ENCODE results near the gene PRG3. TPM values are rescaled to one million over a fixed set of nuclear protein-coding genes. Genes with fewer than 3 reads are reported as not detected.

Gene PRG3
- total and polyA plus RNA-seq, 2 of the 13 experiments (the other 11 are each of a cell fraction or from before 2014, with no cell fraction given): not detected

DNA sequence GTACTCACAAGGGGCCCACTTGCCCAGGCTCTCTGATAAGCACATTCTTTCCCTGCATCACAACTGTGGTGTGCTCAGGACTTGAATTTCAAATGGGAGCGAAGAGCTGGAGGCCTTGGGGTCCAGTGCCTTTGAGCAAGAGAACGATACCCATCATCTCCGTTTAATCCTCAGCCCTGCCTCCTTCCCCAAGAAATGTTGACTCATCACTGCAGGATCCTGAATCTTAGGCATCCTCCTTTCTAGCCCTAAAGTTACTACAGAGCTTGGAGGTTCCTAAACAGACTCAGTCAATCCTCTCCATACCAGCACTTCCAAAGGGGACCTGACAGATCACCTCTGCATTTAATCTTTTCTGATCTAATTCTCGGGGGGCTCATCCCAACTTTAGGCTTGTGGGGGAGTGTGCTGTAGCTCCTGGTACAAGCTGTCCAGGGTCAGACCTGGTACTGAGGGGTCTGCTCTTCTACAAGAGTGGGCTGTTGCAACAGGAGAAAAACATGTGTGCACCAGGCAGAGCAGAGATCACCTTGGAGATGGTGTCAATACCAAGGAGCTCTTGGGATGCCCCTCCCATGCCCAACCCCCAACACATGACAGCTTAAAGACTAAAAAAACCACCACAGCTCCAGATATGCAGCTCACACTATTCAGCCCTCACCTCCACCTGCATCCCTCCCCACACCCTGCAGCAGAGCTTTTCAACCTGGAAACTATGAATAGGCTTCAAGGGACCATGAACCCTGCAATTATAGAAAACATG lies 13.4 kb upstream of the PRG3 start (continued):
- no peak for TF ChIP-seq ZNF781 (CRISPR knock-in tag; IDR thresholded peaks at IDR 0.05; ENCODE audit: borderline replicate concordance, not compliant biosample characterization)

DNA sequence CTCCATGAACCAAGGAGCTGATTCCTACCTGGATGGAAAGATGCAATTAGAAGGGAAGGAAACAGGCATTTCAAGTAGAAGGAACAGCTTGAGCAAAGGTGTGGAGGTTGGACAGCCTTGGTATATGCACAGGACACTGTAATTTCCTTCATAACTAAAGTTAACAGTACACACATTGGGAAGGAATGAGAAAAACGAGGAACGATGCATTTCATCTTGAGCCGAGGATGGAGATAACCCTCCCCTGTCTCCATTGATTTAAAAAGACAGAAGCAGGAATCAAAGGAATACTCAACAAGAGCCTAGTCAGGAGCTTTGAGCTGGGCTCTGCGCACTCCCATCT lies 11.8 kb upstream of the PRG3 start:
- Histone ChIP-seq H3K4me3 (replicated peaks in 1 of 3; ENCODE audit: insufficient read depth in 1 of 3, low read depth in 2 of 3, low read length in 3 of 3) (no peak overlapping the region), H3K4me1 (ENCODE audit: insufficient read depth, low read length) (no peaks in the 10 kb centered on the region), H3K9me3 (ENCODE audit: low read length) (no peaks in the 10 kb centered on the region), H2AFZ (ENCODE audit: low read length) (no peak overlapping the region), H3K79me2 (ENCODE audit: insufficient read depth, low read length) (no peaks in the 10 kb centered on the region), H4K20me1 (ENCODE audit: insufficient read depth, low read length) (no peaks in the 10 kb centered on the region), H3K4me2 (ENCODE audit: low read depth, low read length) (no peak overlapping the region), H3K27me3 (ENCODE audit: control insufficient read depth in 1 of 2, insufficient read depth in 2 of 2, low read length in 2 of 2) (peaks cover 0 to 4% of the 10 kb centered on the region in 2 experiments; a peak in 3 of 5 replicates), H3K36me3 (replicated peaks in 1 of 2; ENCODE audit: control insufficient read depth in 1 of 2, insufficient read depth in 2 of 2, low read length in 2 of 2) (no peaks in the 10 kb centered on the region), H3K9ac (ENCODE audit: insufficient read depth, low read depth, low read length) (no peak overlapping the region), H3K27ac (ENCODE audit: extremely low read length, insufficient read depth, low read length) (no peak overlapping the region)
- BruUV-seq (replicated peaks): no TSS peak
- no peak for ATAC-seq
- ChIA-PET POLR2A (no interaction called here), CTCF (ENCODE audit: low intra/inter-chr PET ratio, low total read pairs) (no interaction called here)
- DNase-seq (ENCODE audit: low spot score): no peak
- WGBS (ENCODE audit: low lambda C conversion rate): 31% methylated on average over 4 of the region's 4 CpGs
- intact Hi-C loops (cut with micrococcal nuclease; ENCODE audit: unreplicated experiment): no loop called here
- TF ChIP-seq ZNF326 (CRISPR knock-in tag; IDR thresholded peaks at IDR 0.05; ENCODE audit: borderline replicate concordance): no peak
- FAIRE-seq: no peak
- in situ Hi-C loops (cut with HindIII; ENCODE audit: extremely low pct_ligation_motif_present, low pct_unique_long_range_greater_than_20kb): no loop called here

DNA sequence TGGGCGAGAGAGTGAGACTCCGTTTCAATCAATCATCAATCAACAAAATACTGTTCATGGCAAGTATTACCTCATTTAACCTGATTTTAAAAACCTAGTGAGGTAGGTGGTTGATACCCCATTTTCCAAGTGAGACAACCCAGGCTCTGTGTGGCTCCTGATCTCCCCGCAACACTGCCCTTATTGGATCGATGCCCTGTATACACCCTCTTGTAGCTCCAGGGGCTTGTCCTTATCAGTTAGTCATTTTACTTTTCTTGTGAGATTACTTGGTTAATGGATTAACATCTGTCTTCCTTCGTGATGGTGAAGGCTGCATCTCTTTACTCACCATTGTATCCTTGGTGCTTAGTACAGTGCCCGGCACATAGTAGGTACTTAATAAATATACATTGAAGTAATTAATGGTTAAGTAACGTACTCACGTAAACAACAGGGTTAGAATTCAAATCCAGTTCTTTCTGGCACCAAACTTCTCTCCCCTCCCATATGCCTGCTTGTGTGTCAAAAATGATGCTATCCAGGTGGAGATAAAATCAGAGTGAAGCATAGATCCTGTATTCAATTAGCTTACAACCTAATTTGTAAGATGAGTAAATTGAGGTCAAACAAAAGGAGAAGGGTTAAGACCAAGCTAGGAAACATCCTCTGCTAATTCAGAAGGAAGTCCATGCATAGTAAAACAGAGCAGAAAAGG lies 11.3 kb upstream of the PRG3 start:
- H3K9me3 ChIP-seq (ENCODE audit: low read length): no peaks in the 10 kb centered on the region
- H3K4me1 ChIP-seq (ENCODE audit: insufficient read depth, low read length): no peaks in the 10 kb centered on the region
- CTCF ChIA-PET (ENCODE audit: low intra/inter-chr PET ratio, low total read pairs): no interaction called here
- in situ Hi-C loops (cut with HindIII; ENCODE audit: extremely low pct_ligation_motif_present, low pct_unique_long_range_greater_than_20kb) (no loop called here), intact Hi-C loops (cut with micrococcal nuclease; ENCODE audit: unreplicated experiment) (no loop called here)
- no peak overlapping the region for H3K4me3 ChIP-seq (replicated peaks in 1 of 3; ENCODE audit: insufficient read depth in 1 of 3, low read depth in 2 of 3, low read length in 3 of 3)
- no peak overlapping the region for H3K4me2 ChIP-seq (ENCODE audit: low read depth, low read length)
- H3K27ac ChIP-seq (ENCODE audit: extremely low read length, insufficient read depth, low read length): no peak overlapping the region
- ATAC-seq: no peak
- H3K79me2 ChIP-seq (ENCODE audit: insufficient read depth, low read length): no peaks in the 10 kb centered on the region
- peaks cover 0 to 4% of the 10 kb centered on the region in 2 experiments; a peak in 3 of 5 replicates for H3K27me3 ChIP-seq (ENCODE audit: control insufficient read depth in 1 of 2, insufficient read depth in 2 of 2, low read length in 2 of 2)
- no TSS peak for BruUV-seq (replicated peaks)
- DNase-seq (ENCODE audit: low spot score): no peak
- FAIRE-seq: no peak
- H3K36me3 ChIP-seq (replicated peaks in 1 of 2; ENCODE audit: control insufficient read depth in 1 of 2, insufficient read depth in 2 of 2, low read length in 2 of 2): no peaks in the 10 kb centered on the region
- POLR2A ChIA-PET: no interaction called here
- no peak overlapping the region for H2AFZ ChIP-seq (ENCODE audit: low read length)
- 22% methylated on average over 8 of the region's 8 CpGs for WGBS (ENCODE audit: low lambda C conversion rate)
- no peak overlapping the region for H3K9ac ChIP-seq (ENCODE audit: insufficient read depth, low read depth, low read length)
- no peaks in the 10 kb centered on the region for H4K20me1 ChIP-seq (ENCODE audit: insufficient read depth, low read length)
- TF ChIP-seq, protein P1, sequence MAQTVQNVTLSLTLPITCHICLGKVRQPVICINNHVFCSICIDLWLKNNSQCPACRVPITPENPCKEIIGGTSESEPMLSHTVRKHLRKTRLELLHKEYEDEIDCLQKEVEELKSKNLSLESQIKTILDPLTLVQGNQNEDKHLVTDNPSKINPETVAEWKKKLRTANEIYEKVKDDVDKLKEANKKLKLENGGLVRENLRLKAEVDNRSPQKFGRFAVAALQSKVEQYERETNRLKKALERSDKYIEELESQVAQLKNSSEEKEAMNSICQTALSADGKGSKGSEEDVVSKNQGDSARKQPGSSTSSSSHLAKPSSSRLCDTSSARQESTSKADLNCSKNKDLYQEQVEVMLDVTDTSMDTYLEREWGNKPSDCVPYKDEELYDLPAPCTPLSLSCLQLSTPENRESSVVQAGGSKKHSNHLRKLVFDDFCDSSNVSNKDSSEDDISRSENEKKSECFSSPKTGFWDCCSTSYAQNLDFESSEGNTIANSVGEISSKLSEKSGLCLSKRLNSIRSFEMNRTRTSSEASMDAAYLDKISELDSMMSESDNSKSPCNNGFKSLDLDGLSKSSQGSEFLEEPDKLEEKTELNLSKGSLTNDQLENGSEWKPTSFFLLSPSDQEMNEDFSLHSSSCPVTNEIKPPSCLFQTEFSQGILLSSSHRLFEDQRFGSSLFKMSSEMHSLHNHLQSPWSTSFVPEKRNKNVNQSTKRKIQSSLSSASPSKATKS (CRISPR knock-in tag; IDR thresholded peaks at IDR 0.05): no peak
- TF ChIP-seq PAX8 (CRISPR knock-in tag; IDR thresholded peaks at IDR 0.05; ENCODE audit: borderline replicate concordance): no peak
- TF ChIP-seq, protein P2, sequence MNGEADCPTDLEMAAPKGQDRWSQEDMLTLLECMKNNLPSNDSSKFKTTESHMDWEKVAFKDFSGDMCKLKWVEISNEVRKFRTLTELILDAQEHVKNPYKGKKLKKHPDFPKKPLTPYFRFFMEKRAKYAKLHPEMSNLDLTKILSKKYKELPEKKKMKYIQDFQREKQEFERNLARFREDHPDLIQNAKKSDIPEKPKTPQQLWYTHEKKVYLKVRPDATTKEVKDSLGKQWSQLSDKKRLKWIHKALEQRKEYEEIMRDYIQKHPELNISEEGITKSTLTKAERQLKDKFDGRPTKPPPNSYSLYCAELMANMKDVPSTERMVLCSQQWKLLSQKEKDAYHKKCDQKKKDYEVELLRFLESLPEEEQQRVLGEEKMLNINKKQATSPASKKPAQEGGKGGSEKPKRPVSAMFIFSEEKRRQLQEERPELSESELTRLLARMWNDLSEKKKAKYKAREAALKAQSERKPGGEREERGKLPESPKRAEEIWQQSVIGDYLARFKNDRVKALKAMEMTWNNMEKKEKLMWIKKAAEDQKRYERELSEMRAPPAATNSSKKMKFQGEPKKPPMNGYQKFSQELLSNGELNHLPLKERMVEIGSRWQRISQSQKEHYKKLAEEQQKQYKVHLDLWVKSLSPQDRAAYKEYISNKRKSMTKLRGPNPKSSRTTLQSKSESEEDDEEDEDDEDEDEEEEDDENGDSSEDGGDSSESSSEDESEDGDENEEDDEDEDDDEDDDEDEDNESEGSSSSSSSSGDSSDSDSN (CRISPR knock-in tag; IDR thresholded peaks at IDR 0.05): no peak
- TF ChIP-seq, protein P3, sequence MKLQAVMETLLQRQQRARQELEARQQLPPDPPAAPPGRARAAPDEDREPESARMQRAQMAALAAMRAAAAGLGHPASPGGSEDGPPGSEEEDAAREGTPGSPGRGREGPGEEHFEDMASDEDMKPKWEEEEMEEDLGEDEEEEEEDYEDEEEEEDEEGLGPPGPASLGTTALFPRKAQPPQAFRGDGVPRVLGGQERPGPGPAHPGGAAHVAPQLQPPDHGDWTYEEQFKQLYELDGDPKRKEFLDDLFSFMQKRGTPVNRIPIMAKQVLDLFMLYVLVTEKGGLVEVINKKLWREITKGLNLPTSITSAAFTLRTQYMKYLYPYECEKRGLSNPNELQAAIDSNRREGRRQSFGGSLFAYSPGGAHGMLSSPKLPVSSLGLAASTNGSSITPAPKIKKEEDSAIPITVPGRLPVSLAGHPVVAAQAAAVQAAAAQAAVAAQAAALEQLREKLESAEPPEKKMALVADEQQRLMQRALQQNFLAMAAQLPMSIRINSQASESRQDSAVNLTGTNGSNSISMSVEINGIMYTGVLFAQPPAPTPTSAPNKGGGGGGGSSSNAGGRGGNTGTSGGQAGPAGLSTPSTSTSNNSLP (IDR thresholded peaks at IDR 0.05; ENCODE audit: low read depth, low read length): no peak
- no peak for TF ChIP-seq SIX1 (CRISPR knock-in tag; IDR thresholded peaks at IDR 0.05; ENCODE audit: borderline replicate concordance)
- no peak for TF ChIP-seq ATRX (CRISPR knock-in tag; IDR thresholded peaks at IDR 0.05; ENCODE audit: borderline replicate concordance)

All from HepG2 (cell line).